SU-DHL-6 (cell line): ENCODE measurements around the gene GPT2.

Experiments used
- H2AFZ ChIP-seq: fragments of 200-600 bp; sonication (generic); 2 replicates; pipeline ENCODE4 v1.6.1; 2014; ENCODE audit warnings: low read depth, mild to moderate bottlenecking, moderate library complexity, mixed read lengths, antibody characterized with exemption, low read length; ENCODE audit not compliant: severe bottlenecking
- H3F3A ChIP-seq: fragments of 200-600 bp; shearing (Covaris generic); 2 replicates; pipeline ENCODE4 v1.6.0; 2016; ENCODE audit warnings: antibody characterized with exemption, mild to moderate bottlenecking; ENCODE audit not compliant: insufficient read depth
- H3K27ac ChIP-seq: fragments of 200-600 bp; sonication (generic); 2 replicates; pipeline ENCODE4 v1.5.1; 2016; ENCODE audit warnings: low read depth, mild to moderate bottlenecking, low read length, moderate library complexity, mixed read lengths
- H3K27me3 ChIP-seq: fragments of 200-600 bp; sonication (generic), shearing (Covaris generic); 2 replicates; pipeline ENCODE4 v1.6.0; 2014; ENCODE audit warnings: mild to moderate bottlenecking, low read length
- H3K36me3 ChIP-seq: fragments of 200-600 bp; sonication (generic); 2 replicates; pipeline ENCODE4 v1.6.1; 2014; ENCODE audit warnings: mild to moderate bottlenecking, low read length, mixed read lengths
- H3K4me2 ChIP-seq: fragments of 300-600, 200-600 bp; shearing (Covaris generic), sonication (generic); 2 replicates; pipeline ENCODE4 v1.6.0; 2014; ENCODE audit warnings: low read length, low read depth, mild to moderate bottlenecking; ENCODE audit not compliant: poor library complexity, severe bottlenecking
- H3K4me3 ChIP-seq: fragments of 200-600 bp; sonication (generic); 2 replicates; pipeline ENCODE4 v1.5.1; 2014; ENCODE audit warnings: antibody characterized with exemption, low read length, mild to moderate bottlenecking, mixed read lengths; ENCODE audit not compliant: insufficient read depth, poor library complexity, severe bottlenecking
- H3K79me2 ChIP-seq: fragments of 200-600 bp; sonication (generic); 2 replicates; pipeline ENCODE4 v1.6.1; 2014; ENCODE audit warnings: mild to moderate bottlenecking, low read length, moderate library complexity; ENCODE audit not compliant: insufficient read depth
- H3K9ac ChIP-seq: fragments of 200-600 bp; sonication (generic); 2 replicates; pipeline ENCODE4 v1.7.0; 2014; ENCODE audit warnings: mild to moderate bottlenecking, low read length
- H3K9me2 ChIP-seq: fragments of 200-600 bp; sonication (generic); replicated peaks from 2 replicates; pipeline ENCODE4 v1.6.1; 2014; ENCODE audit warnings: low read length; ENCODE audit not compliant: insufficient read depth
- H3K9me3 ChIP-seq: fragments of 200-600 bp; sonication (generic); 2 replicates; pipeline ENCODE4 v1.6.1; 2014; ENCODE audit warnings: low read length, mixed read lengths; ENCODE audit not compliant: insufficient read depth
- H4K20me1 ChIP-seq: fragments of 200-600 bp; sonication (generic); 2 replicates; pipeline ENCODE4 v1.6.1; 2014; ENCODE audit warnings: low read depth, mild to moderate bottlenecking, antibody characterized with exemption, low read length, moderate library complexity, mixed read lengths
- EZH2phosphoT487 ChIP-seq: fragments of 200-600 bp; sonication (generic), shearing (Covaris generic); conservative IDR thresholded peaks from 2 replicates; pipeline ENCODE4 v1.6.1; 2018; ENCODE audit warnings: mild to moderate bottlenecking, antibody characterized with exemption, low read length, moderate library complexity, mixed read lengths
- TF ChIP-seq, protein P1 (sequence below): fragments of 200-600 bp; sonication (generic); IDR thresholded peaks from one replicate; pipeline ENCODE4 v1.5.1; 2017; ENCODE audit warnings: antibody characterized with exemption, mild to moderate bottlenecking, low read length, moderate library complexity; ENCODE audit not compliant: insufficient read depth, poor library complexity, severe bottlenecking

The GPT2 gene

DNA sequence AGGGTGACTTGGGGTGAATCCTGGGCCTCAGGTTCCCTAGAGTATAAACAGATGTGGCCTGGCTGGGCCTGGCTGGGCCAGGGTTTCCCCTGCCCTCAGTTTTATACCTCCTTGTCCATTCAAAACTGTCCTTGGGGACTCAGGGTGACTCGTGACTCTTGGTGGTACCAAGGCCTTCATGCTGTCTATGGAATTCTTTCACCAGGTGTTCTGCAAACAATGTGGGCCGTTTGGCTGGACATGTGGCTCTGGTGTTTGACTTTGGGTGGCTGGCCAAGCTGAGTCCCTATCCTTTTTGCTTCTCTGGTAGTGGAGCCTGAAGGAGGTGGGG lies 3.3 kb downstream of the GPT2 start:
- no peak for TF ChIP-seq EZH2phosphoT487
- TF ChIP-seq, protein P1, sequence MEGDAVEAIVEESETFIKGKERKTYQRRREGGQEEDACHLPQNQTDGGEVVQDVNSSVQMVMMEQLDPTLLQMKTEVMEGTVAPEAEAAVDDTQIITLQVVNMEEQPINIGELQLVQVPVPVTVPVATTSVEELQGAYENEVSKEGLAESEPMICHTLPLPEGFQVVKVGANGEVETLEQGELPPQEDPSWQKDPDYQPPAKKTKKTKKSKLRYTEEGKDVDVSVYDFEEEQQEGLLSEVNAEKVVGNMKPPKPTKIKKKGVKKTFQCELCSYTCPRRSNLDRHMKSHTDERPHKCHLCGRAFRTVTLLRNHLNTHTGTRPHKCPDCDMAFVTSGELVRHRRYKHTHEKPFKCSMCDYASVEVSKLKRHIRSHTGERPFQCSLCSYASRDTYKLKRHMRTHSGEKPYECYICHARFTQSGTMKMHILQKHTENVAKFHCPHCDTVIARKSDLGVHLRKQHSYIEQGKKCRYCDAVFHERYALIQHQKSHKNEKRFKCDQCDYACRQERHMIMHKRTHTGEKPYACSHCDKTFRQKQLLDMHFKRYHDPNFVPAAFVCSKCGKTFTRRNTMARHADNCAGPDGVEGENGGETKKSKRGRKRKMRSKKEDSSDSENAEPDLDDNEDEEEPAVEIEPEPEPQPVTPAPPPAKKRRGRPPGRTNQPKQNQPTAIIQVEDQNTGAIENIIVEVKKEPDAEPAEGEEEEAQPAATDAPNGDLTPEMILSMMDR, result no peak
- no peaks in the 10 kb centered on the region; the same call in 1 of the 2 replicates for H3K36me3 ChIP-seq
- H3K4me3 ChIP-seq, result no peak overlapping the region
- H3K9ac ChIP-seq, result no peak overlapping the region
- no peaks in the 10 kb centered on the region for H3K9me2 ChIP-seq
- H3K27ac ChIP-seq, result no peak overlapping the region
- no peaks in the 10 kb centered on the region for H3K9me3 ChIP-seq
- no peak overlapping the region for H2AFZ ChIP-seq
- H3F3A ChIP-seq, result no peaks in the 10 kb centered on the region
- H3K27me3 ChIP-seq, result no peaks in the 10 kb centered on the region
- H3K4me2 ChIP-seq, result no peak overlapping the region
- peaks cover 29% of the 10 kb centered on the region for H3K79me2 ChIP-seq
- no peaks in the 10 kb centered on the region for H4K20me1 ChIP-seq

DNA sequence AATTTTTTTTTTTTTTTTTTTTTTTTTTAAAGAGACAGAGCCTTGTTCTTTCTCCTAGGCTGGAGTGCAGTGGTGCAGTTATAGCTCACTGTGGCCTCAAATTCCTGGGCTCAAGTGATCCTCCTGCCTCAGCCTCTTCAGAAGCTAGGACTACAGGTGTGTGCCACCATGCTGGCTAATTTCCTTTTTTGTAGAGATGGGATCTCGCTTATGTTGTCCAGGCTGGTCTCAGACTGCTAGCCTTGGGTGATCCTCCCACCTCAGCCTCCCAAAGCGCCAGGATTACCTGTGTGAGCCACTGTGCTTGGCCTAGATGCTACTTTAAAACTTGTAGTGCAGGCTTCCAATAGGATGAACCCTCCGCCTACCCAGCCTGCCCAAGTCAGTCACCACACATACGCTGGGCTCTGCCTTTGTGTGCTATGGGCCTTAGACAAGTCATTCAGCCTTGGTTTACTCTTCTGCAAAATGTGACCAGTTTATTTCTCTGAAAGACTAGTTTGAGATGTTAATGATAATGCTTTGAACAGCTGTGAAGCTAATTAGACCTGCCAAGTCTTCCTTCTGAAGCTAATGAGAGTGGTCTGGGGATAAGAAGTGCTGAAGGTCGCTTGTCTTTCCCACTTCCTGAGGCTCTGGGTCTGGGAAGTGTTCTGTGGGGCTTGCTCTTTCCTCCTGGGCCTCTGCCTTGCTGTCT lies 5.2 kb downstream of the GPT2 start:
- no peaks in the 10 kb centered on the region for H3K27me3 ChIP-seq
- no peak overlapping the region for H3K27ac ChIP-seq
- no peaks in the 10 kb centered on the region for H4K20me1 ChIP-seq
- H3K4me3 ChIP-seq, result no peak overlapping the region
- no peaks in the 10 kb centered on the region for H3F3A ChIP-seq
- H3K79me2 ChIP-seq, result peaks cover 33% of the 10 kb centered on the region
- no peaks in the 10 kb centered on the region; the same call in 1 of the 2 replicates for H3K36me3 ChIP-seq
- no peaks in the 10 kb centered on the region for H3K9me2 ChIP-seq
- no peak overlapping the region for H3K9ac ChIP-seq
- H3K9me3 ChIP-seq, result no peaks in the 10 kb centered on the region
- no peak overlapping the region for H3K4me2 ChIP-seq
- no peak overlapping the region for H2AFZ ChIP-seq
- no peak for TF ChIP-seq EZH2phosphoT487
- TF ChIP-seq, protein P1, result no peak

DNA sequence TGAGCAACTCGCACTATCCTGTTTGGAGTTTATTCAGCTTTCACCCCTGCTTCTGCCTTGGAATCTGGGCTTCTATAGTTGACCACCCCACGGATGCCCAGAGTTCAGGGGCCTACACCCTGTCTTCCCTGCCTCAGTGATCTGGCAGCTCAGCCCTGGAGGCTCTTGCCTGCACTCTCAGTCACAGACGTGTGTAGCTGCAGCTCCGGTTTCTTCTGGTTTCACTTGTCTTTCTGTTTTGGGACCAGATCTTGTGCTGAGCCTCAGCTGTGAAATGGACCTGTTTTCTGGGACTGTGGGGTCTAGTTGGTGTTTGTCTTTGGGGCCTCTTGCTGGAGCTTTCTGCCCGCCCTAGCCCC lies 5.8 kb downstream of the GPT2 start:
- H3K9me3 ChIP-seq, result no peaks in the 10 kb centered on the region
- no peaks in the 10 kb centered on the region for H3K27me3 ChIP-seq
- no peak overlapping the region for H3K9ac ChIP-seq
- no peaks in the 10 kb centered on the region; the same call in 1 of the 2 replicates for H3K36me3 ChIP-seq
- H3K9me2 ChIP-seq, result no peaks in the 10 kb centered on the region
- H3K4me3 ChIP-seq, result no peak overlapping the region
- TF ChIP-seq EZH2phosphoT487, result no peak
- TF ChIP-seq, protein P1, result no peak
- H3K4me2 ChIP-seq, result no peak overlapping the region
- H3K27ac ChIP-seq, result no peak overlapping the region
- H4K20me1 ChIP-seq, result no peaks in the 10 kb centered on the region
- peaks cover 28% of the 10 kb centered on the region for H3K79me2 ChIP-seq
- no peaks in the 10 kb centered on the region for H3F3A ChIP-seq
- no peak overlapping the region for H2AFZ ChIP-seq
